Neural cell (in vitro differentiated cells): ENCODE measurements around the gene NLRP2B.

Experiments
- CTCF ChIP-seq: fragments of 450-650 bp; IDR thresholded peaks from 2 replicates; pipeline ENCODE4 v1.5.1; 2014; ENCODE audit warnings: antibody characterized with exemption, mild to moderate bottlenecking, moderate library complexity; ENCODE audit not compliant: poor library complexity, severe bottlenecking
- EP300 ChIP-seq: fragments of 450-650 bp; conservative IDR thresholded peaks from 2 replicates; pipeline ENCODE4 v1.6.1; 2014; ENCODE audit warnings: antibody characterized with exemption, mild to moderate bottlenecking, moderate library complexity; ENCODE audit not compliant: poor library complexity, severe bottlenecking
- MXI1 ChIP-seq: fragments of 450-650 bp; conservative IDR thresholded peaks from 2 replicates; pipeline ENCODE4 v1.6.1; 2014; ENCODE audit warnings: antibody characterized with exemption, mild to moderate bottlenecking; ENCODE audit not compliant: poor library complexity, severe bottlenecking

GRCh38 chrX:57680160-57680559, at the start of gene NLRP2B:
- TF ChIP-seq CTCF (no peak), MXI1 (no peak), EP300 (no peak)
